ENCODE data around the gene RXRG.

The RXRG gene

DNA sequence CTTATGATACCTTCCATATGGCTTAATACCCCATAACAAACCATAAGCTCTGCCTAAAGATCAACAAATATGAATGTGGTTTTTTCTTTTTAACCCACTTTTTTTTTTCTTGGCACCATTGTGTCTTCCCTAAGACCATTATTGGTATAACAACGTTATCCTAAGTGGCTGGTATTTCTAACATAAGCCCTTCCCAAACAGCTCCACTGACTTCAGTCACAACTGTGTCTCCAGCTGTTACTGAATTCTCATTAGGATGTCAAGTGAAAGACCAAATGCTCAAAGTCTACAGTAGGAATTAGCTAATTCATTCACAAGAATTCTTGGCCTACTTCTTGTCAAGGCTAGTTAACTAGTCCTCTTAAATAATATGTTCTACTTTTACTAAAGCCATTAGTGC lies 4.2 kb upstream of the RXRG start:
- DNase-seq = no peak

- DNase-seq = no peak
Observed at GRCh38 chr1:165445388-165445787, 462 bp upstream of the RXRG start.

GRCh38 chr1:165443539-165444311 lies 1.2 kb downstream of the RXRG start:
- no peak for DNase-seq

DNA sequence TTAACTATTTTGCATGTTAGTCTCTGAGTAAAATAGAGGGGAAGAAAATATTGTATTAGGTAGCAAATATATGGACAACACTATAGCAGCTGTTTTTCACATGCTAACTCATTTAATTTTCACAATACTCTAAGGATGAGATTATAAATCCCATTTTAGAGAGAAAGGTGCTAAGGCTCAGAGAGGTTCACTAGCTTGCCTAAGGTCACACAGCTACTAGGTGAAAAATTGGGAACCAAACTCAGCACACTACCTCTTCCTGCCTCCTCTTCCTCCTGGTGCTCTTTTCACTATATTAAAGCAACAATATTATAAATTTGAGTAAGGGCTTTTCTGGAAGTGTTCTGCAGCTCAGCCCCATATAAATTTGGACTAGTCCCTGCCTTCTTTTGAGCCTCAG lies 2.3 kb downstream of the RXRG start:
- no peak for DNase-seq

GRCh38 chr1:165442053-165442452 lies 2.9 kb downstream of the RXRG start:
- no peak for DNase-seq

DNA sequence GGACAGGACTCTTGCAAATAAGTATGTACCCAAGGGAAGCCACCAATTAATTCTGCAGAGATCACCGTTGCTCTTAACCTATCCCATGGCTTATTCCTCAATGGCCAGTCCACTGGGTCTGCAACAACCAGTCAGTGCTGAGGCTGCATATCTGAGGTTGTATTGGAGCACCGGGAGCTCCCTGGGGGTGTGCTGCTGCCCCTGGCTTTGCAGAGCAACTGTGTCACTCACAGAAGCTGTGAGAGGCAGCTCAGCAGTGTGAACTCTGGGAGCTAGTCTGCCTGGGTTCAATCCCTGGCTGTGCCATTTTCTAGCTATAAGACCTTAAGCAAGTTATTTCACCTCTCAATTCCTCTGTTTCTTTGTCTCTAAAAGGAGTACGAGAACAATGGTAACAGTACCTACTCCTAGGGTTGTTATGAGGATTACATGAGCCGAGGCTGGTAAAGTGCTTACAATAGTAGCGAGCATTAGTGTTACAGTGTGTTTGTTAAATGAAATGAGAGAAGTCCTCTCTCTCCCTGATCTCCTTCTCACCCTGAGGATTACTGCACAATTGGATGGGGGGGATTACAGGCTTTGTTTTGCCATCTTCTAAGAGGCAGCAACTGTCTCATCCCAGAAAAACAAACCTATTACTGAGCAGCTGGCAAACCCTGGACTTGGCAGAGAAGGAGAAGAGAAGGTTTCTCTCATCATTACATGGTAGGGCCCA lies 3.6 kb downstream of the RXRG start:
- no peak for DNase-seq

DNA sequence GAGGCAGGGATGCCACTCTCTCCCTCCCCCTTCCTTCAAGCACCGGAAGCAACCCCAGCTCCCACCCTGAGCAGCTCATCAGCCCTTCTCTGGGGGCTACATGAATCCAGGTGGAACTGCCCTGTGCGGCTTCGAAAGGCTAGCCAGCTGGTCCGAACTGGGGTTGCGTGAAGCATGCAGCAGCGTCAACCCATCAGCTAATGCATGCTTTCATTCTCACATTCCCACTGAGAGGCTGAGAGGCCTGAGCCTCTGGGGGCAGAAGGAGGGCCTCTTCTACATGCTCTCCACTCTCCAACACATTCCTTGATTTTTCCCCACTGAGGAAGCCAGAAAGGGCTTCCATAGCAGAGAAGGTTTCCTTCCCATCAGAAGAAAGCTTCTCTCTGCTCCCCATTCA lies 5.6 kb downstream of the RXRG start:
- DNase-seq = no peak

DNA sequence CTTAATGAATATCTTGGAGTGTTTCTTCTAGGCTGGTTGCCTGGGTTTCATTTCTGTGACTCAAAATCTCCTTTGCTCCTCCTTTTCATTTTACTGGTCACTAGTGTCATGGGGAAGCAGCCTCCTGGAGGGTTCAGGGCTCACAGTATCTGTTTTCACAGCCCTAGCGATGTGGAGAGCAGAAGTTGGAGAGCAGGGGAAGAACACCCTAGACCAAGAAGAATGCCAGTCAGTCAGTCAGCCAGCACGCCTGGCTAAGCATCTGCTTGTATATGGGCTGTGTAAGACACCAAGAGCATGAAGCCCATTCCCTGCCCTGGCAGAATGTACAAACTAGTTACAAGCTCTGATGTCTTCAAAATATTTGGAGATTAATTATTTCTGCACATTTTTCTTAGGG lies 7.9 kb downstream of the RXRG start:
- DNase-seq = no peak

GRCh38 chr1:165435801-165436200 lies 9.1 kb downstream of the RXRG start:
- no peak for DNase-seq

- no peak for DNase-seq
Observed at GRCh38 chr1:165434281-165434680, 10.6 kb downstream of the RXRG start.

GRCh38 chr1:165431079-165431478 lies 13.8 kb downstream of the RXRG start:
- DNase-seq = no peak

GRCh38 chr1:165426745-165427144 lies 18.2 kb downstream of the RXRG start:
- no peak for DNase-seq

GRCh38 chr1:165425621-165426020 lies 19.3 kb downstream of the RXRG start:
- no peak for DNase-seq

DNA sequence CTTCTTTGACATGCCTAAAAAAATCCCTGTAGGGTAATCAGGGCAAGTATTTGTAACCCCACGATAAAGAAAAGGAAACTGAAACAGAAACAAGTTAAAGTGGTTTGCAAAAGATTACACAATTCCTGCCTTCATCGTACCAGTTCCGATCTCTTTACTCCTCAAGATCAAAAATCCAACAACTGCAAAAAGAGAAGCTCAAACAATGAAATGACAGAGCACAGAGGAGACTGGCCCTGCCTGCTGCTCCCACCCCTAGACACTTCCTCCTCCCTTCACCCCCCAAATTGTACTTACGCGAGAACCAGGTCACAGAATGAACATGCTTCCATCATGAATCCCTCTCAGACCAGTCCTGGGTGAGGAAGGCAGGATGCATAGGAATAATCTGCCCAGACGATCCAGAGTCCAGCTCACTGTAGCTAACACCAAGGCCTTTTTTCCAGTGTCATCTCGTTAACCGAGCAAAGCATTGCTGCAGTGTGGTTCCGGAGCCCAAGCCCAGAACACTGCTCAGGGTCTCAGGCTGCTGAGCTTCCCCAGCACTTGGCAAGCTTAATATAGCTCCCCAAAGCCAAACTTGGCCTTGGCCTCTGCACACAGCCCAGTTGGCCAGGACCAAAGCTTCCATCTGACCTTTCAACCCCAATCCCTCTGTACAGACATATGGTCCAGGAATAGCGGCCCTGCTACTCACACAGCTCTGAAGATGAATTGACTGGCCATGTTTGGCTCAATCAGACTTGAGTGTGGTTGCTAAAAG lies 20.3 kb downstream of the RXRG start:
- no peak for DNase-seq

DNA sequence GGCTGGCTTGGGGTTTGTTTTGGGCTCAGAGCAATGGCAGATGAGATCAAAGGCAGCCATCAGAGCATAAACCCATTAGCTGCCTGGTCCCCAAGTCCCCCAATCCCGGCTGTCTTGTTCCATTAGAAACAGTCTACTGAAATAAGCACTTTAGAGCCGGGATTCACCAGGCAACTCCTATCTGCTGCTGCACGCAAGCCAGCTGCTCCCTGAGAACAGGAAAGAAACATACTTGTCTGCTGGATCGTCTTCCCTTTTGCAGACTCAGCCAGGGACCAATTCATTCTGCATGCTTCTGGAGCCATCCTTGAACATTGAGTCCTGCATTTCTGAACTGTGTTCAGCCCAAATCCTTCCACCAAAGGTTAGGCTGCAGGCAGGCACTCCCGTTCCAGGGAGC lies 21.8 kb downstream of the RXRG start:
- DNase-seq = no peak

DNA sequence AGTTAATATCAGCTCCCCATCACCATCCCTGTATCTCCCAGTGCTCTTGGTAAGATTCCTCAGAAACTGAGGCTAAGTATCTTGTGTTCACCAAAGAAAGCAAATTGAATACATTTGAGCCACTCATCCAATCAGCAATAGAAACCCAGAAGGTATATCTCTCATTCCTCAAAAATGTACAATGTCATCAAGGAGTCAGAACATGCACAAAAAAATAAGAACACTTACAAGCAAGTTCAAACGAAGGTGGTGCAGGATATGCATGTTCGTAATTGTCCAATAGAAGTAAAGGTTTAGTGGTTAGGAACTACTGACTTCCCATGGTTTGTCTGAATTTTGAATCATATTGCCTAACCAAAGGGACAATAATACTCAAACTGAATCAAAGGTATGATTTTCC lies 24.3 kb downstream of the RXRG start:
- no peak for DNase-seq

GRCh38 chr1:165419839-165420238 lies 25.1 kb downstream of the RXRG start:
- DNase-seq = no peak

GRCh38 chr1:165418195-165418594 lies 26.7 kb downstream of the RXRG start:
- DNase-seq = no peak

- no peak for DNase-seq
Observed at GRCh38 chr1:165416876-165417275, 28.1 kb downstream of the RXRG start.

DNA sequence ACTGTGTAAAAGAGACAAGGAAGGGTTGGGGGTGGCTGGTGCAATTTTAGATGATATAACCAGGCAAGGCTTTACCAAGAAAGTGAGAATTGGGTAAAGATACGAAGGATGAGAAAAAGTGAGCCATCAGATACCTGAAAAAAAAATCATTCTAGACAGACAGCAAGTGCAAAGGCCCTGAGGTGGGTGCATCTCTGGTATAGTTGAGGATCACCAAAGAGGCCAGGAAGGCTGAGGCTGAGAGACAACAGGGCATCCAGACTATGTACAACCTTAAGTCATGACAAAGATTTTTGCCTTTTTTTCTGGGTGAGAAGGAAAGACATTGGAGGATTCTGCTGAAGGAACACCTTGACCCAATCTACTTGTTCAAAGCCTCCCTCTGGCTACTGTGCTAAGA lies 29.9 kb downstream of the RXRG start:
- no peak for DNase-seq

- DNase-seq = no peak
Observed at GRCh38 chr1:165414620-165415019, 30.3 kb downstream of the RXRG start.

GRCh38 chr1:165411396-165411795 lies 33.5 kb downstream of the RXRG start:
- no peak for DNase-seq

DNA sequence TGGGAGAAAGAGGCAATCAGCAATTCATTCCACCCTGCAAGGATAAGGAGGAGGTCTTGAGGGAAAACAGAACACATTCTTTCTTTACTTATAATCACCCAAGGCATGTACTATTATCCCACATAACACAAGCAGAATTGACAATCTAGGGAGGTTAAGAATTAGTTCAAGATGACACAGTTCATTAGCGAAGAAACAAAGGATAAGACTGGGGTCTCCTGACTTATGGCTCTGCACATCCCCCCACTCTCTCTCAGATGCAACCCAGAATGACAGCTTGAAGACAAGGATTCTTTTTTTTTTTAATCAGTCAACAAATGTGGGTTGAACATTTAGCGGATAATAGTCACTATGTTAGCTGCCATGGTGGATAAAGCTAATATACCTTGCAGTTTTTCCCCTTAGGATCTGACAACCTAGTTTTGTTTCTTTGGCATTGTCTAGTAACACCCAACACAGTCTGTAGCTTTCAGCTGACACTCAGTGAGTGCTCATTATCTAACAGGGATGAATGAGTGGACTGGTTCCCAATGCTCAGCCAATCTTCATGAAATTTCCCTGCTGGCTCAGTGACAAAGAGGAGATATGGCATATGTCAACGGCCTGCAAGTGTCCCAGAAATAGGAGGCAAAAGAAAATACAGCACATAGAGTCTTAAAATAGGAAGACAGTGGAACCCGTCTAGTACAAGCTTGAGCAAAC lies 35.1 kb downstream of the RXRG start:
- no peak for DNase-seq
